SH-SY5Y (cell line): ENCODE measurements around the gene CACNG5.

Source experiments
- GATA2 ChIP-seq: IDR thresholded peaks from 2 replicates; pipeline ENCODE4 v1.6.1; 2011; ENCODE audit warnings: mild to moderate bottlenecking, low read depth, low read length
- GATA3 ChIP-seq: IDR thresholded peaks from 2 replicates; pipeline ENCODE4 v1.6.1; 2011; ENCODE audit warnings: low read depth, mild to moderate bottlenecking, low read length, moderate library complexity

DNA sequence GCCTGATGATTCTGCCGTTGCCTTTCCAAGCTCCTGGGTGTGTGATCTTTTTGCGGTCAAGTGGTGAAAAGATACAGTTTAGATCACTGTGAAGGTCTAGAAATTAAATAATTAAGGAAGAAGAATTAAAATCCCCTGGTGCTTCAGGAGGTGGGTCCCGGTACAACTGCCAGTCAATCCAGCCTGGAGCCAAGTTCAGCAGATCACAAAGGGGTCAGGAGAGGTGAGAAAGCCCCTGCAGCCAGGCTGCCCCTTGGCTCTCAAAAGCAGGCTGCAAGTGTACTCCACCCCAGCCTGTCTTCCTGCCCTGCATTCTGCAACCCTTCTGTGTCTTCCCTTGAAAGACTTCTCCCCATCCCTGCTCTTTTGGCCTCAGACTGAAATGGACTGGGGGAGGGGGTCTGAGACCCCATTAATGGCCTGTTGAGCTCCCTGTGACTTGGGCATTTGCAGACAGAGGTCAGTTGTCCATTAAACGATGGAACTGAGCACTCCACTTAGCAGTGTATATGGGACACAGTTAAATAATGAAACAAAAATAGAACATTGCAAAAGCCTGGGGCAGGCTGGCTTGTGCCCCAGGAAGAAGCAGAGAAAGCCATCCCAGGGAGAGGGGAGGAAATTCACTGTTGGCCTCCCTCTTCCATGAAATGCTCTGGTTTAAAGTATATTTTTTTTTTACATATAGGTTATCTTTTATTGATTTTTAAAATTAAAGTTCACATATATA lies 15.1 kb downstream of the CACNG5 start:
- no peak for TF ChIP-seq GATA3
- no peak for TF ChIP-seq GATA2
